ENCODE measurements around the gene FNTB. TPM values are rescaled to one million over a fixed set of nuclear protein-coding genes. Genes with fewer than 3 reads are reported as not detected.

The FNTB gene
- total and polyA plus RNA-seq, 2 donors (not counting 3 experiments of a cell fraction or from before 2014, with no cell fraction given) = 21.0 to 21.6 TPM

- Histone ChIP-seq H2AFZ (ENCODE audit: low read depth, low read length) (no peak overlapping the region), H3K4me3 (replicated peaks in 1 of 3; ENCODE audit: insufficient read depth in 1 of 3, low read depth in 1 of 3, low read length in 3 of 3) (no peak overlapping the region), H4K20me1 (replicated peaks; ENCODE audit: control insufficient read depth, extremely low read depth, insufficient read depth, low read length) (peaks cover 5% of the 10 kb centered on the region), H3K4me2 (ENCODE audit: insufficient read depth, low read length) (no peak overlapping the region), H3K4me1 (ENCODE audit: control insufficient read depth, extremely low read depth, insufficient read depth, low read length) (no peaks in the 10 kb centered on the region), H3K36me3 (ENCODE audit: control insufficient read depth in 2 of 2, extremely low read depth in 1 of 2, insufficient read depth in 2 of 2, low read length in 2 of 2) (peaks cover 38% of the 10 kb centered on the region in 2 experiments), H3K27ac (ENCODE audit: insufficient read depth, low read depth, low read length) (no peak overlapping the region), H3K79me2 (ENCODE audit: control insufficient read depth, insufficient read depth, low read length) (peaks cover 37% of the 10 kb centered on the region), H3K9ac (replicated peaks; ENCODE audit: extremely low read depth, insufficient read depth, low read length) (no peak overlapping the region), H3K9me3 (replicated peaks; ENCODE audit: control insufficient read depth, insufficient read depth, low read length) (no peaks in the 10 kb centered on the region), H3K9me1 (replicated peaks; ENCODE audit: control insufficient read depth, extremely low read depth, insufficient read depth, low read length) (peaks cover 2% of the 10 kb centered on the region), H3K27me3 (ENCODE audit: control insufficient read depth in 2 of 2, insufficient read depth in 2 of 2, low read length in 2 of 2) (no peaks in the 10 kb centered on the region)
- dilution Hi-C loops (cut with MboI; ENCODE audit: extremely low pct_ligation_motif_present, low sequenced_read_pairs) = no loop called here
- ChIA-PET POLR2A (no interaction called here), CTCF (interaction anchor here (0.6 kb wide), 1 partner anchor 10 kb away, joined by 3 read pairs; no protein-coding TSS in a partner anchor)
- DNase-seq (ENCODE audit: low read depth, low spot score) (no peak), FAIRE-seq (no peak)
- no TSS peak for BruUV-seq (replicated peaks)
- intact Hi-C loops (cut with micrococcal nuclease) = no loop called here
- TF ChIP-seq EZH2 (IDR thresholded peaks at IDR 0.05; ENCODE audit: borderline replicate concordance, low read depth, low read length, severe bottlenecking) (no peak), MYC (IDR thresholded peaks at IDR 0.05; ENCODE audit: low read depth, low read length) (no peak), FOS (IDR thresholded peaks at IDR 0.05; ENCODE audit: borderline replicate concordance, insufficient read depth, low read length) (no peak)
These were observed 105.7 kb downstream of the FNTB start for GRCh38 chr14:65092349-65092748.

- Histone ChIP-seq H3K36me3 (ENCODE audit: control insufficient read depth in 2 of 2, extremely low read depth in 1 of 2, insufficient read depth in 2 of 2, low read length in 2 of 2) (peaks cover 25 to 26% of the 10 kb centered on the region in 2 experiments), H3K27me3 (ENCODE audit: control insufficient read depth in 2 of 2, insufficient read depth in 2 of 2, low read length in 2 of 2) (no peaks in the 10 kb centered on the region), H3K79me2 (ENCODE audit: control insufficient read depth, insufficient read depth, low read length) (peaks cover 61% of the 10 kb centered on the region), H4K20me1 (replicated peaks; ENCODE audit: control insufficient read depth, extremely low read depth, insufficient read depth, low read length) (peaks cover 5% of the 10 kb centered on the region), H3K4me1 (ENCODE audit: control insufficient read depth, extremely low read depth, insufficient read depth, low read length) (peaks cover 21% of the 10 kb centered on the region), H3K4me2 (ENCODE audit: insufficient read depth, low read length) (no peak overlapping the region), H2AFZ (ENCODE audit: low read depth, low read length) (no peak overlapping the region), H3K4me3 (replicated peaks in 1 of 3; ENCODE audit: insufficient read depth in 1 of 3, low read depth in 1 of 3, low read length in 3 of 3) (no peak overlapping the region), H3K27ac (ENCODE audit: insufficient read depth, low read depth, low read length) (no peak overlapping the region), H3K9ac (replicated peaks; ENCODE audit: extremely low read depth, insufficient read depth, low read length) (no peak overlapping the region), H3K9me1 (replicated peaks; ENCODE audit: control insufficient read depth, extremely low read depth, insufficient read depth, low read length) (no peaks in the 10 kb centered on the region), H3K9me3 (replicated peaks; ENCODE audit: control insufficient read depth, insufficient read depth, low read length) (no peaks in the 10 kb centered on the region)
- no TSS peak for BruUV-seq (replicated peaks)
- DNase-seq (ENCODE audit: low read depth, low spot score) (peak; percentile 29), FAIRE-seq (no peak)
- intact Hi-C loops (cut with micrococcal nuclease) = no loop called here
- CTCF ChIA-PET = no interaction called here
- TF ChIP-seq GATA2 (IDR thresholded peaks at IDR 0.05; ENCODE audit: insufficient read depth, insufficient read length, low read depth, low read length) (no peak), FOS (IDR thresholded peaks at IDR 0.05; ENCODE audit: borderline replicate concordance, insufficient read depth, low read length) (no peak), JUN (IDR thresholded peaks at IDR 0.05; ENCODE audit: borderline replicate concordance, insufficient read depth, insufficient read length, low read depth) (no peak), MYC (IDR thresholded peaks at IDR 0.05; ENCODE audit: low read depth, low read length) (no peak), POLR2AphosphoS5 (IDR thresholded peaks at IDR 0.05; ENCODE audit: insufficient read depth, low read depth, low read length) (no peak), MAX (IDR thresholded peaks at IDR 0.05; ENCODE audit: insufficient read depth, insufficient read length) (no peak), EZH2 (IDR thresholded peaks at IDR 0.05; ENCODE audit: borderline replicate concordance, low read depth, low read length, severe bottlenecking) (no peak), POLR2A (IDR thresholded peaks at IDR 0.05; ENCODE audit: low read depth, low read length) (no peak)
- TF ChIP-seq, protein P1, sequence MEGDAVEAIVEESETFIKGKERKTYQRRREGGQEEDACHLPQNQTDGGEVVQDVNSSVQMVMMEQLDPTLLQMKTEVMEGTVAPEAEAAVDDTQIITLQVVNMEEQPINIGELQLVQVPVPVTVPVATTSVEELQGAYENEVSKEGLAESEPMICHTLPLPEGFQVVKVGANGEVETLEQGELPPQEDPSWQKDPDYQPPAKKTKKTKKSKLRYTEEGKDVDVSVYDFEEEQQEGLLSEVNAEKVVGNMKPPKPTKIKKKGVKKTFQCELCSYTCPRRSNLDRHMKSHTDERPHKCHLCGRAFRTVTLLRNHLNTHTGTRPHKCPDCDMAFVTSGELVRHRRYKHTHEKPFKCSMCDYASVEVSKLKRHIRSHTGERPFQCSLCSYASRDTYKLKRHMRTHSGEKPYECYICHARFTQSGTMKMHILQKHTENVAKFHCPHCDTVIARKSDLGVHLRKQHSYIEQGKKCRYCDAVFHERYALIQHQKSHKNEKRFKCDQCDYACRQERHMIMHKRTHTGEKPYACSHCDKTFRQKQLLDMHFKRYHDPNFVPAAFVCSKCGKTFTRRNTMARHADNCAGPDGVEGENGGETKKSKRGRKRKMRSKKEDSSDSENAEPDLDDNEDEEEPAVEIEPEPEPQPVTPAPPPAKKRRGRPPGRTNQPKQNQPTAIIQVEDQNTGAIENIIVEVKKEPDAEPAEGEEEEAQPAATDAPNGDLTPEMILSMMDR (IDR thresholded peaks at IDR 0.05; ENCODE audit: extremely low read depth in 1 of 2, insufficient read depth in 1 of 2, low read depth in 1 of 2, low read length in 2 of 2) = no peak
- dilution Hi-C loops (cut with MboI; ENCODE audit: extremely low pct_ligation_motif_present, low sequenced_read_pairs) = no loop called here
- POLR2A ChIA-PET = no interaction called here
These were observed 109.0 kb downstream of the FNTB start for GRCh38 chr14:65095633-65096205.

All from endothelial cell of umbilical vein (primary cell).